Measurements from ENCODE around the gene SMIM36.

- no peak for TF ChIP-seq POLR2A (IDR thresholded peaks at IDR 0.05; ENCODE audit: low read length)
- TF ChIP-seq GATA1 (IDR thresholded peaks at IDR 0.05; ENCODE audit: low read depth, low read length) = no peak
Measured at GRCh38 chr17:55409030-55409800, 102.0 kb downstream of the SMIM36 start.

All from erythroblast (primary cell).